PFSK-1 (cell line): Measurements from ENCODE around the gene USP35.

Experiments used
- POLR2AphosphoS5 ChIP-seq: IDR thresholded peaks from 2 replicates; pipeline ENCODE4 v1.6.1; 2012; ENCODE audit warnings: low read depth, mild to moderate bottlenecking, control low read depth, low read length, moderate library complexity
- REST ChIP-seq, 2 experiments: IDR thresholded peaks; 2 replicates each; pipeline versions ENCODE4 v1.6.1 to v1.8.0; 2011 to 2012; ENCODE audit warnings: low read depth in 2 of 2, low read length in 2 of 2, control low read depth in 1 of 2, inconsistent platforms in 1 of 2, mild to moderate bottlenecking in 1 of 2, moderate library complexity in 1 of 2; ENCODE audit not compliant: insufficient read depth in 1 of 2

- TF ChIP-seq POLR2AphosphoS5 (no peak), REST (IDR thresholded peaks at IDR 0.05; ENCODE audit: insufficient read depth in 1 of 2, low read depth in 2 of 2, low read length in 2 of 2) (no peak)
Observed at GRCh38 chr11:78223320-78223954, 34.7 kb downstream of the USP35 start.
